Mammary epithelial cell (primary cell): ENCODE measurements around the gene CCL28.

Experiments
- CTCF ChIP-seq, 2 donors: IDR thresholded peaks in 1 of 2; conservative IDR thresholded peaks in 1 of 2; 2 replicates each; pipeline ENCODE4 v1.5.1; 2011 to 2012; ENCODE audit warnings: inconsistent platforms in 2 of 2, low read length in 2 of 2, mild to moderate bottlenecking in 2 of 2, control low read depth in 1 of 2, low read depth in 1 of 2; ENCODE audit not compliant: insufficient read depth in 1 of 2; ENCODE audit errors: extremely low read depth in 1 of 2
- EZH2 ChIP-seq: IDR thresholded peaks from 2 replicates; pipeline ENCODE4 v1.6.1; 2012; ENCODE audit warnings: low read length, inconsistent platforms, borderline replicate concordance

DNA sequence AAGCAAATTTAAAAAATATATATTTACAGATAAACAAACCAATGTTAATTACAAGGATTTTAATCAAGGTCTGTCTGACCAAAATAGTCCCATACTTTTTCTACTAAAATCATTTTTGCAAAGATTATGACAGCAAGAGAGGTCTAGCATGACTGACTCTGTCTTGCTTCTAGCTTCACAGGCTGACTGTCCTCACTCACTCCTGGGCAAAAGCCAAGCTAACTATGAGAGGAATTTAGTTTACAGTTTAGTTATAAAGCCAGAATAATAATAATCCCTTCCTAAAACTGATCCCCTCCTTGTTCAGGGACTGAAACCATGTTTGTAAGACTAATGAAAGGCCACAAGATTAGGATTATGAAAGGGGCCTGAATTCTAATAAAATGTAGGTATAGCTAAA lies 53.5 kb downstream of the CCL28 start:
- TF ChIP-seq CTCF (conservative IDR thresholded peaks at IDR 0.05 in 1 of 2, IDR thresholded peaks at IDR 0.05 in 1 of 2; ENCODE audit: extremely low read depth in 1 of 2, insufficient read depth in 1 of 2, low read depth in 1 of 2, low read length in 2 of 2) (no peak), EZH2 (no peak)
